Measurements from ENCODE around the gene MIPOL1. TPM values are rescaled to one million over a fixed set of nuclear protein-coding genes. Genes with fewer than 3 reads are reported as not detected.

MIPOL1 gene
- total and polyA plus RNA-seq, 4 donors: 0.51 to 6.6 (median 1.9) TPM

- no peaks in the 10 kb centered on the region for H3K27me3 ChIP-seq (ENCODE audit: control insufficient read depth in 4 of 4, insufficient read depth in 4 of 4, low read length in 3 of 4)
- WGBS: 58% methylated on average over 5 of the region's 5 CpGs
- peak; percentile 72 for TF ChIP-seq CTCF (IDR thresholded peaks at IDR 0.05; ENCODE audit: low read depth, low read length, missing input control)
- TF ChIP-seq RAD21 (IDR thresholded peaks at IDR 0.05): peak; percentile 81 to 83
- TF ChIP-seq REST (IDR thresholded peaks at IDR 0.05): no peak
- TF ChIP-seq HNF4A (conservative IDR thresholded peaks at IDR 0.05): no peak
Observed at GRCh38 chr14:37230551-37231194, 32.9 kb downstream of the MIPOL1 start.

GRCh38 chr14:37232907-37233481, 35.3 kb downstream of the MIPOL1 start:
- no peak overlapping the region for H3K27ac ChIP-seq (ENCODE audit: low read depth in 1 of 2, low read length in 2 of 2)
- no peak for DNase-seq (ENCODE audit: low spot score)
- no peaks in the 10 kb centered on the region for H3K36me3 ChIP-seq (ENCODE audit: control insufficient read depth in 4 of 4, insufficient read depth in 3 of 4, low read depth in 1 of 4, low read length in 3 of 4)
- no peaks in the 10 kb centered on the region for H3K4me1 ChIP-seq (ENCODE audit: control insufficient read depth in 4 of 4, insufficient read depth in 4 of 4, low read length in 3 of 4)
- H3K9ac ChIP-seq (ENCODE audit: low read depth in 1 of 2, low read length in 2 of 2): no peak overlapping the region
- no peak overlapping the region for H3K4me3 ChIP-seq (ENCODE audit: low read depth in 1 of 3, low read length in 3 of 3)
- no peaks in the 10 kb centered on the region for H3K9me3 ChIP-seq (ENCODE audit: control insufficient read depth in 4 of 4, low read length in 3 of 4)
- TF ChIP-seq ATF3 (IDR thresholded peaks at IDR 0.05) (no peak), CTCF (IDR thresholded peaks at IDR 0.05; ENCODE audit: low read depth, low read length, missing input control) (peak; percentile 54), MAX (IDR thresholded peaks at IDR 0.05) (peak; percentile 15), HNF4G (IDR thresholded peaks at IDR 0.05) (no peak), RAD21 (IDR thresholded peaks at IDR 0.05) (peak; percentile 68 to 78)
- 1% methylated on average over 1 of the region's 1 CpG for WGBS
- no peaks in the 10 kb centered on the region for H3K27me3 ChIP-seq (ENCODE audit: control insufficient read depth in 4 of 4, insufficient read depth in 4 of 4, low read length in 3 of 4)

More at GRCh38 chr14:37230551-37231194, 32.9 kb downstream of the MIPOL1 start:
- Histone ChIP-seq H3K9ac (ENCODE audit: low read depth in 1 of 2, low read length in 2 of 2) (no peak overlapping the region), H3K4me1 (ENCODE audit: control insufficient read depth in 4 of 4, insufficient read depth in 4 of 4, low read length in 3 of 4) (no peaks in the 10 kb centered on the region), H3K9me3 (ENCODE audit: control insufficient read depth in 4 of 4, low read length in 3 of 4) (no peaks in the 10 kb centered on the region), H3K4me3 (ENCODE audit: low read depth in 1 of 3, low read length in 3 of 3) (no peak overlapping the region), H3K27ac (ENCODE audit: low read depth in 1 of 2, low read length in 2 of 2) (no peak overlapping the region), H3K36me3 (ENCODE audit: control insufficient read depth in 4 of 4, insufficient read depth in 3 of 4, low read depth in 1 of 4, low read length in 3 of 4) (no peaks in the 10 kb centered on the region)
- DNase-seq (ENCODE audit: low spot score): no peak
